B cell (primary cell): ENCODE data around the gene LRRTM1. TPM values are rescaled to one million over a fixed set of nuclear protein-coding genes. Genes with fewer than 3 reads are reported as not detected.

ENCODE experiments used
- ATAC-seq: fragments of 200-7000 bp; cut with Tn5 transposase; one replicate; pipeline ENCODE4 v1.10.0; 2021; ENCODE audit warnings: low read depth, mild to moderate bottlenecking, moderate number of reproducible peaks, moderate library complexity
- CTCF ChIA-PET: fragments of 350-600 bp; sonication (Branson Sonifier 250); formaldehyde crosslinking; loops from one replicate; lab custom pipeline; 2021; ENCODE audit warnings: antibody characterized with exemption, inconsistent platforms; lab: Charles Lee
- POLR2A ChIA-PET: fragments of 350-600 bp; sonication (Branson Sonifier 250); formaldehyde crosslinking; loops from one replicate; lab custom pipeline; 2021; ENCODE audit warnings: antibody characterized with exemption; lab: Charles Lee
- DNase-seq: peaks from one replicate; pipeline ENCODE4 v3.0.0; 2013
- H2AFZ ChIP-seq: 2 replicates; pipeline ENCODE4 v1.6.1; 2012; ENCODE audit warnings: mild to moderate bottlenecking, low read depth, low read length; ENCODE audit not compliant: insufficient read depth, poor library complexity, severe bottlenecking
- H3K27ac ChIP-seq, 2 donors: 1 replicate in 1 of 2; 2 replicates in 1 of 2; pipeline ENCODE4 v1.5.1; 2012 to 2013; ENCODE audit warnings: low read length in 2 of 2, mild to moderate bottlenecking in 2 of 2, moderate library complexity in 1 of 2
- H3K27me3 ChIP-seq, 4 experiments: fragments of 200-600 bp in 1 of 4; sonication (generic) in 1 of 4; replicated peaks in 1 of 4; 1 replicate in 2 of 4; 2 replicates in 2 of 4; pipeline versions ENCODE4 v1.6.1 to v1.7.0; 2013 to 2016; ENCODE audit warnings: low read length in 3 of 4, mild to moderate bottlenecking in 2 of 4, mixed read lengths in 1 of 4, moderate library complexity in 1 of 4; ENCODE audit not compliant: insufficient read depth in 4 of 4, control insufficient read depth in 3 of 4; ENCODE audit errors: control extremely low read depth in 1 of 4
- H3K36me3 ChIP-seq, 2 experiments: replicated peaks in 1 of 2; 1 replicate in 1 of 2; 2 replicates in 1 of 2; pipeline versions ENCODE4 v1.6.1 to v1.7.1; 2013; ENCODE audit warnings: low read length in 1 of 2; ENCODE audit not compliant: insufficient read depth in 2 of 2, control insufficient read depth in 1 of 2; ENCODE audit errors: control extremely low read depth in 1 of 2, extremely low read depth in 1 of 2
- H3K4me1 ChIP-seq, 2 donors: fragments of 200-600 bp in 1 of 2; sonication (generic) in 1 of 2; 1 replicate in 1 of 2; 2 replicates in 1 of 2; pipeline versions ENCODE4 v1.5.1 to v1.6.1; 2013 to 2017; ENCODE audit warnings: low read length in 2 of 2; ENCODE audit not compliant: control insufficient read depth in 2 of 2, insufficient read depth in 2 of 2
- H3K4me2 ChIP-seq: replicated peaks from 2 replicates; pipeline ENCODE3; 2012; ENCODE audit warnings: mild to moderate bottlenecking, low read depth, low read length; ENCODE audit not compliant: poor library complexity, severe bottlenecking
- H3K4me3 ChIP-seq, 5 experiments: fragments of 200-600 bp in 1 of 5; sonication (generic) in 1 of 5; 1 replicate in 3 of 5; 2 replicates in 2 of 5; pipeline versions ENCODE4 v1.5.1 to v1.7.0; 2011 to 2016; ENCODE audit warnings: low read length in 4 of 5, mild to moderate bottlenecking in 4 of 5, low read depth in 2 of 5, control low read depth in 1 of 5, moderate library complexity in 1 of 5; ENCODE audit not compliant: insufficient read depth in 1 of 5; ENCODE audit errors: control extremely low read depth in 1 of 5, extremely low read depth in 1 of 5
- H3K79me2 ChIP-seq: fragments of 200-600 bp; sonication (generic); one replicate; pipeline ENCODE4 v1.6.0; 2016; ENCODE audit warnings: low read length; ENCODE audit not compliant: control insufficient read depth, insufficient read depth
- H3K9ac ChIP-seq: fragments of 200-600 bp; sonication (generic); 2 replicates; pipeline ENCODE4 v1.6.1; 2017; ENCODE audit warnings: mild to moderate bottlenecking, low read length, moderate library complexity
- H3K9me3 ChIP-seq, 3 donors: one replicate each; pipeline versions ENCODE4 v1.6.1 to v1.7.1; 2013; ENCODE audit warnings: low read length in 2 of 3; ENCODE audit not compliant: control insufficient read depth in 2 of 3, insufficient read depth in 1 of 3; ENCODE audit errors: control extremely low read depth in 1 of 3
- H4K20me1 ChIP-seq: 2 replicates; pipeline ENCODE4 v1.6.0; 2012; ENCODE audit warnings: mild to moderate bottlenecking, low read length; ENCODE audit not compliant: insufficient read depth, control insufficient read depth, poor library complexity, severe bottlenecking
- H3K27ac Mint-ChIP-seq: one replicate; pipeline ENCODE4 v1.8.0; 2021; ENCODE audit warnings: mixed read lengths
- H3K27me3 Mint-ChIP-seq: one replicate; pipeline ENCODE4 v1.8.0; 2021; ENCODE audit warnings: mixed read lengths
- H3K4me1 Mint-ChIP-seq: one replicate; pipeline ENCODE4 v1.8.0; 2021; ENCODE audit warnings: mixed read lengths
- H3K4me3 Mint-ChIP-seq: one replicate; pipeline ENCODE4 v1.8.0; 2021; ENCODE audit warnings: mixed read lengths
- H3K9me3 Mint-ChIP-seq: one replicate; pipeline ENCODE4 v1.8.0; 2022; ENCODE audit warnings: mixed read lengths; ENCODE audit not compliant: insufficient read depth
- CTCF ChIP-seq: fragments of 200-600 bp; IDR thresholded peaks from one replicate; pipeline ENCODE4 v1.8.0; 2022; ENCODE audit warnings: antibody characterized with exemption, mild to moderate bottlenecking
- EZH2 ChIP-seq: IDR thresholded peaks from 2 replicates; pipeline ENCODE4 v1.6.1; 2012; ENCODE audit warnings: borderline replicate concordance, low read depth, mild to moderate bottlenecking, moderate library complexity, low read length; ENCODE audit not compliant: insufficient read depth, poor library complexity, severe bottlenecking
- WGBS: methylation state at CpG from one replicate; pipeline ENCODE4 v1.1.5; 2013; ENCODE audit warnings: missing lambda C conversion rate; ENCODE audit not compliant: insufficient coverage; 5-methylcytosine and 5-hydroxymethylcytosine counted together
- intact Hi-C: fragments of 100-400 bp; cut with micrococcal nuclease; formaldehyde crosslinking; loops from one replicate; pipeline ENCODE4 v1.10.0; 2022
- polyA plus RNA-seq: library from polyadenylated mRNA; depleted of rRNA; stranded (reverse); fragments of >200 nt; gene quantifications from 2 replicates; pipeline ENCODE4 v1.2.3, GENCODE V29; 2012
- total RNA-seq, 2 donors: library from RNA; stranded (reverse); fragments of 120-200 nt in 1 of 2; gene quantifications; 1 replicate in 1 of 2; 2 replicates in 1 of 2; pipeline versions ENCODE4 v1.2.3 to v1.2.4, GENCODE V29; 2013 to 2022

The LRRTM1 gene
- total and polyA plus RNA-seq, 2 donors (not counting 1 experiment from before 2014, with no cell fraction given), result not detected

GRCh38 chr2:80300954-80301353 is 3.6 kb downstream of the LRRTM1 start:
- H3K4me1 Mint-ChIP-seq, result no peaks in the 10 kb centered on the region
- no peak overlapping the region for H3K4me2 ChIP-seq
- no peaks in the 10 kb centered on the region for H3K9me3 Mint-ChIP-seq
- ChIA-PET POLR2A (no interaction called here), CTCF (no interaction called here)
- no peak overlapping the region for H3K27ac ChIP-seq
- intact Hi-C loops, result no loop called here
- H3K4me3 ChIP-seq, result no peak overlapping the region
- H3K27me3 Mint-ChIP-seq, result peaks cover 29% of the 10 kb centered on the region
- ATAC-seq, result no peak
- H3K4me1 ChIP-seq, result no peaks in the 10 kb centered on the region
- H4K20me1 ChIP-seq, result no peaks in the 10 kb centered on the region
- H3K27me3 ChIP-seq, result peaks cover 0 to 38% (median 12%) of the 10 kb centered on the region in 4 experiments
- DNase-seq, result no peak
- H3K36me3 ChIP-seq, result no peaks in the 10 kb centered on the region
- H3K9ac ChIP-seq, result no peak overlapping the region
- TF ChIP-seq EZH2, result no peak
- no peak for TF ChIP-seq CTCF
- no peak overlapping the region for H3K4me3 Mint-ChIP-seq
- H3K79me2 ChIP-seq, result no peaks in the 10 kb centered on the region
- WGBS, result no CpG with 5 or more reads among the region's 1 CpG
- peaks cover 0 to 18% (median 0%) of the 10 kb centered on the region in 3 donors for H3K9me3 ChIP-seq
- no peak overlapping the region for H2AFZ ChIP-seq
- no peak overlapping the region for H3K27ac Mint-ChIP-seq

GRCh38 chr2:80300346-80300745 is 4.2 kb downstream of the LRRTM1 start:
- Mint-ChIP-seq H3K27ac (no peak overlapping the region), H3K9me3 (no peaks in the 10 kb centered on the region), H3K27me3 (peaks cover 23% of the 10 kb centered on the region), H3K4me1 (no peaks in the 10 kb centered on the region), H3K4me3 (no peak overlapping the region)
- ATAC-seq, result no peak
- intact Hi-C loops, result no loop called here
- POLR2A ChIA-PET, result no interaction called here
- no peak for DNase-seq
- H3K36me3 ChIP-seq, result no peaks in the 10 kb centered on the region
- TF ChIP-seq CTCF (no peak), EZH2 (no peak)
- no peaks in the 10 kb centered on the region for H3K4me1 ChIP-seq
- peaks cover 0 to 18% (median 0%) of the 10 kb centered on the region in 3 donors for H3K9me3 ChIP-seq
- WGBS, result 50% methylated on average over 1 of the region's 1 CpG
- no peak overlapping the region for H3K27ac ChIP-seq
- H3K27me3 ChIP-seq, result peaks cover 0 to 35% (median 12%) of the 10 kb centered on the region in 4 experiments
- H4K20me1 ChIP-seq, result no peaks in the 10 kb centered on the region
- no peak overlapping the region for H3K9ac ChIP-seq
- H3K79me2 ChIP-seq, result no peaks in the 10 kb centered on the region
- CTCF ChIA-PET, result no interaction called here
- H3K4me2 ChIP-seq, result no peak overlapping the region
- H3K4me3 ChIP-seq, result no peak overlapping the region
- no peak overlapping the region for H2AFZ ChIP-seq
